ENCODE results near the gene SNUPN. TPM values are rescaled to one million over a fixed set of nuclear protein-coding genes. Genes with fewer than 3 reads are reported as not detected.

The SNUPN gene
- total RNA-seq, 3 donors from 2014 or later = 18.7 to 23.9 (median 18.9) TPM

GRCh38 chr15:75553659-75554058, 71.9 kb downstream of the SNUPN start:
- no peak for DNase-seq
- intact Hi-C loops (cut with DNase I, micrococcal nuclease) = no loop called here
- TF ChIP-seq, protein P1, sequence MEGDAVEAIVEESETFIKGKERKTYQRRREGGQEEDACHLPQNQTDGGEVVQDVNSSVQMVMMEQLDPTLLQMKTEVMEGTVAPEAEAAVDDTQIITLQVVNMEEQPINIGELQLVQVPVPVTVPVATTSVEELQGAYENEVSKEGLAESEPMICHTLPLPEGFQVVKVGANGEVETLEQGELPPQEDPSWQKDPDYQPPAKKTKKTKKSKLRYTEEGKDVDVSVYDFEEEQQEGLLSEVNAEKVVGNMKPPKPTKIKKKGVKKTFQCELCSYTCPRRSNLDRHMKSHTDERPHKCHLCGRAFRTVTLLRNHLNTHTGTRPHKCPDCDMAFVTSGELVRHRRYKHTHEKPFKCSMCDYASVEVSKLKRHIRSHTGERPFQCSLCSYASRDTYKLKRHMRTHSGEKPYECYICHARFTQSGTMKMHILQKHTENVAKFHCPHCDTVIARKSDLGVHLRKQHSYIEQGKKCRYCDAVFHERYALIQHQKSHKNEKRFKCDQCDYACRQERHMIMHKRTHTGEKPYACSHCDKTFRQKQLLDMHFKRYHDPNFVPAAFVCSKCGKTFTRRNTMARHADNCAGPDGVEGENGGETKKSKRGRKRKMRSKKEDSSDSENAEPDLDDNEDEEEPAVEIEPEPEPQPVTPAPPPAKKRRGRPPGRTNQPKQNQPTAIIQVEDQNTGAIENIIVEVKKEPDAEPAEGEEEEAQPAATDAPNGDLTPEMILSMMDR (IDR thresholded peaks at IDR 0.05) = no peak
- no peak for ATAC-seq
- Histone ChIP-seq H3K4me1 (ENCODE audit: low read depth) (no peaks in the 10 kb centered on the region), H3K9me3 (no peaks in the 10 kb centered on the region), H3K36me3 (ENCODE audit: low read depth) (no peaks in the 10 kb centered on the region), H3K4me3 (no peak overlapping the region)

DNA sequence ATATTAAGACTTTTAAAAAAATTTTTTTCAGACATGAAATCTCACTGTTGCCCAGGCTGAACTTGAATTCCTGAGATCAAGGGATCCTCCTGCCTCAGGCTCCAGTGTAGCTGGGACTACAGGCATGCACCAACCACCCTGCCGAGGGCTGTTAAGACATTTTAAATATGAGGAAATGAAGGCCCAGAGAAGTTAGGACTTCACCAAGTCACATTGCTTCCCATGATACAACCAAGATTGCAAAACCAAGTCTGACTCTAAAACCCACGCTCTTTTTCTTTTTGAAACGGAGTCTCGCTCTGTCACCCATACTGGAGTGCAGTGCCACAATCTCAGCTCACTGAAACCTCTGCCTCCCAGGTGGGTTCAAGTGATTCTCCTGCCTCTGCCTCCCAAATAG, 74.4 kb downstream of the SNUPN start:
- ATAC-seq (peak; percentile 8), DNase-seq (no peak)
- no peak overlapping the region for H3K4me3 ChIP-seq

More for the DNA sequence above, 74.4 kb downstream of the SNUPN start:
- Histone ChIP-seq H3K4me1 (ENCODE audit: low read depth) (no peaks in the 10 kb centered on the region), H3K36me3 (ENCODE audit: low read depth) (no peaks in the 10 kb centered on the region), H3K9me3 (no peaks in the 10 kb centered on the region)
- TF ChIP-seq, protein P1 (IDR thresholded peaks at IDR 0.05) = no peak
- intact Hi-C loops (cut with DNase I, micrococcal nuclease) = no loop called here

Other genes starting within 250 kb of the SNUPN start
- gene SIN3A, start 174.0 kb downstream of the SNUPN start, total RNA-seq = 10 to 100 TPM; 52.6 to 75.3 (median 60.6) TPM
- gene PTPN9, start 46.4 kb downstream of the SNUPN start, total RNA-seq = 10 to 100 TPM; 32.0 to 47.1 (median 36.8) TPM
- gene IMP3, start 14.5 kb upstream of the SNUPN start, total RNA-seq = 10 to 100 TPM; 47.6 to 54.8 (median 50.4) TPM
- 10 to 100 TPM; 23.6 to 38.2 (median 28.7) TPM for gene SNX33, start 22.2 kb upstream of the SNUPN start, total RNA-seq
- 10 to 100 TPM in 1 of 3 donors, 1 to 10 TPM in 2; 3.0 to 86.8 (median 7.8) TPM for gene CSPG4, start 87.1 kb upstream of the SNUPN start, total RNA-seq
- 10 to 100 TPM; 18.2 to 50.3 (median 18.4) TPM for gene UBE2Q2, start 217.7 kb upstream of the SNUPN start, total RNA-seq

All from mucosa of descending colon (tissue), 3 donors.